ENCODE data around the gene FAT1. TPM values are rescaled to one million over a fixed set of nuclear protein-coding genes. Genes with fewer than 3 reads are reported as not detected.
"Not testable (repeated sequence)": the region's sequence is repeated elsewhere in the genome, so short reads cannot be mapped to it uniquely, and the experiment has no call there.

FAT1 gene
- total and polyA plus RNA-seq, 5 donors from 2014 or later: 0.10 TPM; not detected in 4

DNA sequence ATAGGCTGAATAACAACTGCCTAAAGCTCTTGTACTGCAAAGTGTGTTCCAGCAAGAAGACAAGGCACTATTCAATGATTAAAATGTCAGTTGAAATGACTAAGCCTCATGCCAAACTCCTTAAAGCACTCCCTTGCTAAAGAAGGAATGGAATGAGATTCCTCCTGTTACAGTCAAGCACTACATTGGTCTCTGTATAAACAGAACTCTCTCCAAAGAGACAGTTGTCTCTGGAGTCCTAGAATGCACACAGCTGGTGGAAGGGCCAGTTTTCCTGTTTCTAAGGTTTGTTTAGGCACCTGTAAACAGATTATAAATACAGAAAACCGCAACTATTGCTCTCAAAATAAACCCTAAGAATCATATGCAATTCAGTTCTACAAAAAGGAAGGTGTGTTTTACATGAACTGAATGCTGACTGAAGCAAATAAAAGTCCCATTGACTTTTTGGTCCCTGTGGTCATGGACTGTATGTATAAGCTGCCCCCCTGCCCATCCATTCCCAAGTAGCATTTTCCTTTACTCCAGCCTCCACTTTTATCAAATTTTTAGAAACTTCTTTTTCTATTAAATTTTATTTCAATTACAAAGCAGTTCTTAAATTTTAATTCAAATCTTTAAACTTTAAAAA lies 47.0 kb downstream of the FAT1 start:
- Histone ChIP-seq H3K4me3 (ENCODE audit: low read depth, low read length) (no peak overlapping the region), H3K36me3 (ENCODE audit: control insufficient read depth, insufficient read depth, low read length) (no peaks in the 10 kb centered on the region), H3K4me1 (ENCODE audit: control insufficient read depth, insufficient read depth, low read length, poor library complexity, severe bottlenecking) (no peaks in the 10 kb centered on the region), H3K9me3 (ENCODE audit: control insufficient read depth in 2 of 2, low read length in 2 of 2) (no peaks in the 10 kb centered on the region), H3K27ac (ENCODE audit: insufficient read depth, low read length, poor library complexity, severe bottlenecking) (no peak overlapping the region), H3K27me3 (ENCODE audit: control insufficient read depth, insufficient read depth, low read length) (no peaks in the 10 kb centered on the region)
- H3K36me3 Mint-ChIP-seq: no peaks in the 10 kb centered on the region
- no peaks in the 10 kb centered on the region for H3K27me3 Mint-ChIP-seq
- H3K4me1 Mint-ChIP-seq: no peaks in the 10 kb centered on the region
- peaks cover 0 to 6% (median 0%) of the 10 kb centered on the region in 7 donors for H3K9me3 Mint-ChIP-seq
- no peak for DNase-seq
- ATAC-seq (ENCODE audit: low read depth in 2 of 2): no peak
- no peak overlapping the region for H3K27ac Mint-ChIP-seq
- no peak overlapping the region for H3K4me3 Mint-ChIP-seq

DNA sequence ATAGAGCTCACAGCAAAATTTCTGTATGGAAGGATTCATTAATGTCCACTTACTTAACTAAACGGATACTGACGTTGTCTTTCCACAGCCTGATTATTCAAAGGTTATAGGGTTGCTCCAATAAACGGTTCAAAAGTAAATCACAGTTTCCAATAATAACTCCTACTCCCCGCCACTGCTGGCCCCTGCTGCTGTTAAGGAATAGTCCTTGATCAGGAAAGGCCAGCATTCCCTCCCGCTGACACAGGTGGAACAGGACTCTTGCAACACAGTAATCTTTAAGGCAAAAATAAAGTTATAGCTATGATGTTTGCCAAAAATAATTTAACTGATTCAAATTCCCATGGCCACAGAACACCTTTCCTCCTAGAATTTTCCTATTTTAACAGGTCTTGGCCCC lies 53.9 kb downstream of the FAT1 start:
- DNase-seq: no peak
- H3K27me3 ChIP-seq (ENCODE audit: control insufficient read depth, insufficient read depth, low read length): no peaks in the 10 kb centered on the region
- no peak for ATAC-seq (ENCODE audit: low read depth in 2 of 2)
- no peaks in the 10 kb centered on the region for H3K27me3 Mint-ChIP-seq
- no peak overlapping the region for H3K4me3 ChIP-seq (ENCODE audit: low read depth, low read length)
- no peaks in the 10 kb centered on the region for H3K36me3 ChIP-seq (ENCODE audit: control insufficient read depth, insufficient read depth, low read length)
- no peaks in the 10 kb centered on the region for H3K4me1 ChIP-seq (ENCODE audit: control insufficient read depth, insufficient read depth, low read length, poor library complexity, severe bottlenecking)
- H3K27ac ChIP-seq (ENCODE audit: insufficient read depth, low read length, poor library complexity, severe bottlenecking): no peak overlapping the region
- H3K9me3 Mint-ChIP-seq: peaks cover 0 to 2% (median 0%) of the 10 kb centered on the region in 7 donors
- H3K4me1 Mint-ChIP-seq: no peaks in the 10 kb centered on the region
- no peak overlapping the region for H3K4me3 Mint-ChIP-seq
- no peaks in the 10 kb centered on the region for H3K9me3 ChIP-seq (ENCODE audit: control insufficient read depth in 2 of 2, low read length in 2 of 2)
- no peak overlapping the region for H3K27ac Mint-ChIP-seq
- H3K36me3 Mint-ChIP-seq: no peaks in the 10 kb centered on the region

DNA sequence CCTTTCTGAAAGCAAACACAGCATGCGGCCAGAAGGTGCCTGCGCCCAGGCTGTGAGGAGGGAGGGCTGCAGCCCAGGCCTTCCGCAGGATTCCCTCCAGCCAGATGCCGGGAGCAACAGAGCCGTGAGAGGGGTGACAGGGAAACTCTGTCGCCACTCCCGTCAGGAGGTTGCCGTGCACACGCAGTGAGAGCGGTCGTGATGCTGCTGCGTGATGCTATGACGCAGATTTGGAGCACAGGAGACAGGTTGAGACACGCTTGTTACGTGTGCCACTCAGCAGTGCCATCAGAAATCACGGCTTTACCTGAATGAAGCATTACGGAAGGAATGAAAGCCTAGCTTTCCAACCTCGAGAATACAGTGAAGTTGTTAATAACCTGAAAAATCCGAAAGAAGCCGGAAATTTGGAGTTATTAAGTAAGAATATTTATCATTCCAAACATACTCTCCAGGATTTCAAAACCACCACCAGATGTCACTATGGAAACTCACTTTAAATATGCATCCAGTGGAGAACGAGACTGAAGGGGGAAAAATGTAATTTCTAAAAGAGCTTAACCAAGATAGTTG lies 54.4 kb downstream of the FAT1 start:
- Histone ChIP-seq H3K9me3 (ENCODE audit: control insufficient read depth in 2 of 2, low read length in 2 of 2) (no peaks in the 10 kb centered on the region), H3K4me1 (ENCODE audit: control insufficient read depth, insufficient read depth, low read length, poor library complexity, severe bottlenecking) (no peaks in the 10 kb centered on the region), H3K27ac (ENCODE audit: insufficient read depth, low read length, poor library complexity, severe bottlenecking) (no peak overlapping the region), H3K36me3 (ENCODE audit: control insufficient read depth, insufficient read depth, low read length) (no peaks in the 10 kb centered on the region), H3K4me3 (ENCODE audit: low read depth, low read length) (no peak overlapping the region), H3K27me3 (ENCODE audit: control insufficient read depth, insufficient read depth, low read length) (no peaks in the 10 kb centered on the region)
- DNase-seq (no peak), ATAC-seq (ENCODE audit: low read depth in 2 of 2) (no peak)
- H3K4me3 Mint-ChIP-seq: no peak overlapping the region
- no peaks in the 10 kb centered on the region for H3K27me3 Mint-ChIP-seq
- no peak overlapping the region for H3K27ac Mint-ChIP-seq
- peaks cover 0 to 4% (median under 1%) of the 10 kb centered on the region in 7 donors for H3K9me3 Mint-ChIP-seq
- no peaks in the 10 kb centered on the region for H3K36me3 Mint-ChIP-seq
- no peaks in the 10 kb centered on the region for H3K4me1 Mint-ChIP-seq

DNA sequence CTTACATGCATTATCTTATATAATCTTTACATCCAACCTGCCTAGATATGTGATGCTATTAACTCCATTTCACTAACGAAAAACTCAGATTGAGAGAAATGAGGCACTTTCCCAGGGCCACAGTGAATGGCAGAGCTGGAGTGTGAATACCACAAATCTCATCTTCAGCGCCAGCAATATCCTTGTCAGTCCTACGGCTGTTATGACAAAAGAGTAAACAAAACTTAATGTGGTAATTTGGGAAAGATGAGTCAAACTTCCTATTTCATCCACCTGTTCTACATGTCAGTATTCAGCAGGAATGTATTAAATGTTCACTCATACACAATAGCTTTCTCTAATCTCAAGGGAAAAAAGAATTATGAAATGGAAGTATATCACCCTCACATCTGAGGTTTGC lies 56.9 kb downstream of the FAT1 start:
- no peak overlapping the region for H3K27ac Mint-ChIP-seq
- ATAC-seq (ENCODE audit: low read depth in 2 of 2): no peak

DNA sequence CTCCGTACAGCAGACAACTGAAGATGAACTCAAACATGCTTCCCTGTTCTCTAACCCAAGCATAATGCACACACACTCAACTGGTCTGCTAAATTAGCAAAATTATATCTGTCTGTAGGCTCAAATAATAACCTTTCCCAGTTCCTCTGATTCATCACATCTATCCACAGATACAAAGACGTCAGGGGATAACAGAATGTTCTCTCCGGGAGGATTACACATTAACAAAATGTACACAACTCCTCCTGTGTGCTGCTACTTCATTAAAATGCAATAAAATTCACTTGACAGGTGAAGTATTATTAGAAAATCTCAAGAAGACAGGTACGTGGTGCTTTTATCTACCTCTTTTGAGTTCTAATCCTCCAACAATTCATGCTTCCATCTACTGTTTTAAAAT lies 57.4 kb downstream of the FAT1 start:
- Mint-ChIP-seq H3K4me3 (no peak overlapping the region), H3K9me3 (peaks cover 0 to 6% (median 2%) of the 10 kb centered on the region in 7 donors), H3K36me3 (no peaks in the 10 kb centered on the region), H3K27ac (no peak overlapping the region), H3K4me1 (no peaks in the 10 kb centered on the region), H3K27me3 (no peaks in the 10 kb centered on the region)
- Histone ChIP-seq H3K27me3 (ENCODE audit: control insufficient read depth, insufficient read depth, low read length) (no peaks in the 10 kb centered on the region), H3K4me1 (ENCODE audit: control insufficient read depth, insufficient read depth, low read length, poor library complexity, severe bottlenecking) (no peaks in the 10 kb centered on the region), H3K9me3 (ENCODE audit: control insufficient read depth in 2 of 2, low read length in 2 of 2) (no peaks in the 10 kb centered on the region), H3K36me3 (ENCODE audit: control insufficient read depth, insufficient read depth, low read length) (no peaks in the 10 kb centered on the region), H3K4me3 (ENCODE audit: low read depth, low read length) (no peak overlapping the region), H3K27ac (ENCODE audit: insufficient read depth, low read length, poor library complexity, severe bottlenecking) (no peak overlapping the region)
- ATAC-seq (ENCODE audit: low read depth in 2 of 2): no peak
- no peak for DNase-seq

More for the DNA sequence above, 56.9 kb downstream of the FAT1 start:
- Histone ChIP-seq H3K27me3 (ENCODE audit: control insufficient read depth, insufficient read depth, low read length) (no peaks in the 10 kb centered on the region), H3K9me3 (ENCODE audit: control insufficient read depth in 2 of 2, low read length in 2 of 2) (no peaks in the 10 kb centered on the region), H3K4me1 (ENCODE audit: control insufficient read depth, insufficient read depth, low read length, poor library complexity, severe bottlenecking) (no peaks in the 10 kb centered on the region), H3K27ac (ENCODE audit: insufficient read depth, low read length, poor library complexity, severe bottlenecking) (no peak overlapping the region), H3K4me3 (ENCODE audit: low read depth, low read length) (no peak overlapping the region), H3K36me3 (ENCODE audit: control insufficient read depth, insufficient read depth, low read length) (no peaks in the 10 kb centered on the region)
- no peaks in the 10 kb centered on the region for H3K36me3 Mint-ChIP-seq
- peaks cover 0 to 6% (median 2%) of the 10 kb centered on the region in 7 donors for H3K9me3 Mint-ChIP-seq
- no peak overlapping the region for H3K4me3 Mint-ChIP-seq
- no peak for DNase-seq
- no peaks in the 10 kb centered on the region for H3K4me1 Mint-ChIP-seq
- no peaks in the 10 kb centered on the region for H3K27me3 Mint-ChIP-seq

DNA sequence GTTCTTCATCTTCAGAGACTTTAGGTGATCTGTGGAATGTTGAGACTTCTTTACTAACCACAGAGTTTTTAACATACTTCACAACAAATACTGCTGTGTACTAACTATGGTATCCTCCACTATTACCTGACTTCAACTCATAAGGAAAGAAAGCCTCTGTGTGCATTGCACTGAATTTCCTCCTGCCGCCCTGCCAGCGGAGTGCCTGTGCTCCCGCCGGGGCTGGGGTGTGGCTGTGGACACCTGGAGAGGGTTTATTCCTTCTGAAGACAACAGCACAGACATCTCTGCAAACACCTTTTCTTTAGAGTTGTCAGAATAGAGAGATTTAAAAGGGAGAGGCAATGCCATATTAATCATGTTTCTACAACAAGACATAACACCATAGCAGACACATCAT lies 63.3 kb downstream of the FAT1 start:
- Mint-ChIP-seq H3K27me3 (no peaks in the 10 kb centered on the region), H3K4me1 (no peaks in the 10 kb centered on the region), H3K4me3 (no peak overlapping the region), H3K9me3 (peaks cover 0 to 5% (median 1%) of the 10 kb centered on the region in 7 donors), H3K36me3 (no peaks in the 10 kb centered on the region), H3K27ac (no peak overlapping the region)
- H3K27ac ChIP-seq (ENCODE audit: insufficient read depth, low read length, poor library complexity, severe bottlenecking): no peak overlapping the region
- H3K9me3 ChIP-seq (ENCODE audit: control insufficient read depth in 2 of 2, low read length in 2 of 2): no peaks in the 10 kb centered on the region
- no peak for ATAC-seq (ENCODE audit: low read depth in 2 of 2)
- H3K4me3 ChIP-seq (ENCODE audit: low read depth, low read length): no peak overlapping the region
- H3K4me1 ChIP-seq (ENCODE audit: control insufficient read depth, insufficient read depth, low read length, poor library complexity, severe bottlenecking): no peaks in the 10 kb centered on the region
- DNase-seq: no peak
- no peaks in the 10 kb centered on the region for H3K36me3 ChIP-seq (ENCODE audit: control insufficient read depth, insufficient read depth, low read length)
- H3K27me3 ChIP-seq (ENCODE audit: control insufficient read depth, insufficient read depth, low read length): no peaks in the 10 kb centered on the region

- no peaks in the 10 kb centered on the region for H3K9me3 ChIP-seq (ENCODE audit: control insufficient read depth in 2 of 2, low read length in 2 of 2)
- no peaks in the 10 kb centered on the region for H3K27me3 ChIP-seq (ENCODE audit: control insufficient read depth, insufficient read depth, low read length)
- no peaks in the 10 kb centered on the region for H3K4me1 Mint-ChIP-seq
- no peak overlapping the region for H3K27ac ChIP-seq (ENCODE audit: insufficient read depth, low read length, poor library complexity, severe bottlenecking)
- DNase-seq (no peak), ATAC-seq (ENCODE audit: low read depth in 2 of 2) (no peak)
- H3K27ac Mint-ChIP-seq: no peak overlapping the region
- no peak overlapping the region for H3K4me3 Mint-ChIP-seq
- no peaks in the 10 kb centered on the region for H3K4me1 ChIP-seq (ENCODE audit: control insufficient read depth, insufficient read depth, low read length, poor library complexity, severe bottlenecking)
- H3K36me3 ChIP-seq (ENCODE audit: control insufficient read depth, insufficient read depth, low read length): no peaks in the 10 kb centered on the region
- H3K36me3 Mint-ChIP-seq: no peaks in the 10 kb centered on the region
- H3K27me3 Mint-ChIP-seq: no peaks in the 10 kb centered on the region
- peaks cover 0 to 5% (median 1%) of the 10 kb centered on the region in 7 donors for H3K9me3 Mint-ChIP-seq
- no peak overlapping the region for H3K4me3 ChIP-seq (ENCODE audit: low read depth, low read length)
Measured at GRCh38 chr4:186659935-186660334, 63.7 kb downstream of the FAT1 start.

DNA sequence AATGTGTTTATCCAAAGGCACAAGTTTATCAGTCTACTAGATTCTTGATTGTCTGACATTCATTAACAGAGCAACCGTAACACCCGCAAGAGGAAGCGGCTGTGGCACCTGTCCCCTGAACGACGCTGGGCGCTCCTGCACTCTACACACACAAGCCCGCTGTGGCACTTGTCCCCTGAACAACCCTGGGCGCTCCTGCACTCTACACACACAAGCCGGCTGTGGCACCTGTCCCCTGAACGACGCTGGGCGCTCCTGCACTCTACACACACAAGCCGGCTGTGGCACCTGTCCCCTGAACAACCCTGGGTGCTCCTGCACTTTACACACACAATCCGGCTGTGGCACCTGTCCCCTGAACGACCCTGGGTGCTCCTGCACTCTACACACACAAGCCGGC lies 64.2 kb downstream of the FAT1 start:
- H3K4me1 Mint-ChIP-seq; H3K4me3 Mint-ChIP-seq; DNase-seq; H3K4me3 ChIP-seq (ENCODE audit: low read depth, low read length); H3K36me3 ChIP-seq (ENCODE audit: control insufficient read depth, insufficient read depth, low read length); H3K36me3 Mint-ChIP-seq; H3K27ac ChIP-seq (ENCODE audit: insufficient read depth, low read length, poor library complexity, severe bottlenecking); H3K27me3 ChIP-seq (ENCODE audit: control insufficient read depth, insufficient read depth, low read length); H3K4me1 ChIP-seq (ENCODE audit: control insufficient read depth, insufficient read depth, low read length, poor library complexity, severe bottlenecking); H3K9me3 Mint-ChIP-seq; H3K9me3 ChIP-seq (ENCODE audit: control insufficient read depth in 2 of 2, low read length in 2 of 2); ATAC-seq (ENCODE audit: low read depth in 2 of 2); H3K27me3 Mint-ChIP-seq: not testable (repeated sequence)
- H3K27ac Mint-ChIP-seq: peak overlapping the region in 1 of 3 donors; percentile 66
